T1000 (cell line): ENCODE data around the gene TMEM200B.
"Not testable (repeated sequence)": the region's sequence is repeated elsewhere in the genome, so short reads cannot be mapped to it uniquely, and the experiment has no call there.

Experiments
- DNase-seq: peaks from one replicate; lab custom pipeline; 2025; ENCODE audit warnings: mixed read lengths; lab: John Stamatoyannopoulos, UW

Gene TMEM200B

DNA sequence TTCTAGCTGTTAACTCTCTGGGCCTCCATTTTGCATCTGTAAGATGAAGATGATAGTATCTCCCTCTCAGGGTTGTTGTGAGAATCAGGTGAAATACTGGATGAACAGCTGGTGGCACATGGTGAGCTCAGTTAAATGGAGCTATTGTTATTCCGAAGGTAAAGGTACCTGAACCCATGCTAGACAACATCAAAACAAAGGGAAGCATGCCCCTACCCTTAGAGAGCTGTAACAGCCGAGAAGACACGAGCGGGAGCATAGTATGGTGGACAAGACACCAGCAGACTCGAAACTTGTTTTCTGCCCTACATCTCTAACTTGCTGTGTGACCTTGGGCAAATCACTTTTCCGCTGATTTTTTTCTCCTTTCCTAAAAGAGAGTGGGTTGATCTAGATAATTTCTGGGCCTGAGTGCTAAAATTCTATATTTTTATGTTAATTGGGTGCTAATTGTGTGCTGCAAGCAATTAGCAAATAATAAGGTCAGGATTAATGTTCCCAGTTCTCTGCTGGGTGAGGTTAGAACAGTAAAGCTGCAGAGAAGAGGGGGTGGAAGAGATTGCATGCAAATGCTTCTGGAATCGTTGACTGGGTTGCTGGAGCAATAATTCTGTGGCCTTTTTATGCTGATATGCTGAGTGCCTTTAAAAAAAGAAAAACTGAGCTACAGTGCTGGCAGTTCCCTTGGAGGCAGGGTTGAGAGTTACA lies 10.8 kb downstream of the TMEM200B start:
- no peak for DNase-seq

DNA sequence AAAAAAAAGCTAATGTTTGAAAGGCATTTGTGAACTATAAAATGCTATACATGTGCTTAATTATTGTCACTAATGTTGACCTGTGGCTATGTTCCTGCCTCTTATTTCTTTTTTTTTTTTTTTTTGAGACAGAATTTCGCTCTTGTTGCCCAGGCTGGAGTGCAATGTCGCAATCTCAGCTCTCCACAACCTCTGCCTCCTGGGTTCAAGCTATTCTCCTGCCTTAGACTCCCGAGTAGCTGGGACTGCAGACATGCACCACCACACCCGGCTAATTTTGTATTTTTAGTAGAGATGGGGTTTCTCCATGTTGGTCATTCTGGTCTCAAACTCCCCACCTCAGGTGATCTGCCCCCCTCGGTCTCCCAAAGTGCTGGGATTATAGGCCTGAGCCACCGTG lies 15.7 kb downstream of the TMEM200B start:
- DNase-seq = not testable (repeated sequence)

DNA sequence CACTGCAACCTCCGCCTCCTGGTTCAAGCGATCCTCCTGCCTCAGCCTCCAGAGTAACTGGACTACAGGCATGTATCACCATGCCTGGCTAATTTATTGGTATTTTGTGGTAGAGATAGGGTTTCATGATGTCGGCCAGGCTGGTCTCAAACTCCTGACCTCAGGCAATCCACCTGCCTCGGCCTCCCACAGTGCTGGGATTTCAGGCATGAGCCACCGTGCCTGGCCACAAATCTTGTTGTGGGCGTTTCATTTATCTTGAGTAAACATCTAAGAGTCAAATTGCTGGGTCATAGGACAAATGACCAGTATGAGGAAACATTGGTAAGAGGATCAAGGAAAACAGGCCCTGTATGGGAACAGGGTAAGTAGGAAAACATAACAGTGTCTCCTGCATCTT lies 17.9 kb downstream of the TMEM200B start:
- no peak for DNase-seq

DNA sequence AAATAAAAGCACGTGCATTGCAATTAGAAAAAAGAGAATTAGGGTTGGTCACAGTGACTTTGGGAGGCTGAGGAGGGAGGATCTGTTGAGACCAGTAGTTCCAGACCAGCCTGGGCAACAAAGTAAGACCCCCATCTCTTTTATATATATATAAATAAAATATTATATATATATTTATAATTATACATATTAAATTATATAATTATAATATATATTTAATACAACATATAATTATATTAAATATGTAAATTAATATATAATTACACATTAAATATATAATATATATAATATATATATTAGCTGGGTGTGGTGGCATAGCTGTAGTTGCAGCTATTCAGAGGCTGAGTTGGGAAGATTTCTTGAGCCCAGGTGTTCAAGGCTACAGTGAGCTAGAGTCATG lies 23.2 kb downstream of the TMEM200B start:
- no peak for DNase-seq

DNA sequence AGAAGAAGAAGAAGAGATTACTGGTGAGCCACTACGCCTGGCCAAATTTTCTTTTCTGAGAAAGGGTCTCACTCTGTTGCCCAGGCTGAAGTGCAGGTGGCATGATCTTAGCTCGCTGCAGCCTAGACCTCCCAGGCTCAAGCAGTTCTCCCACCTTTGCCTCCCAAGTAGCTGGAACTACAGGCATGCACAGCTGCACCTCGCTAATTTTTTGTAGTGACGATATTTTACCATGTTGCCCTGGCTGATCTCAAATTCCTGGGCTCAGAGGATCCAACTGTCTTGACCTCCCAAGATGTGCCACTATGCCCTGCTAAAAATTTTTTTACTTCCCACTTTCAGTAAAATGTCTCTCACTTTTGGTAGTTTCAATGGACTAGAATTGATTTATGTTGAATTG lies 24.4 kb downstream of the TMEM200B start:
- no peak for DNase-seq

DNA sequence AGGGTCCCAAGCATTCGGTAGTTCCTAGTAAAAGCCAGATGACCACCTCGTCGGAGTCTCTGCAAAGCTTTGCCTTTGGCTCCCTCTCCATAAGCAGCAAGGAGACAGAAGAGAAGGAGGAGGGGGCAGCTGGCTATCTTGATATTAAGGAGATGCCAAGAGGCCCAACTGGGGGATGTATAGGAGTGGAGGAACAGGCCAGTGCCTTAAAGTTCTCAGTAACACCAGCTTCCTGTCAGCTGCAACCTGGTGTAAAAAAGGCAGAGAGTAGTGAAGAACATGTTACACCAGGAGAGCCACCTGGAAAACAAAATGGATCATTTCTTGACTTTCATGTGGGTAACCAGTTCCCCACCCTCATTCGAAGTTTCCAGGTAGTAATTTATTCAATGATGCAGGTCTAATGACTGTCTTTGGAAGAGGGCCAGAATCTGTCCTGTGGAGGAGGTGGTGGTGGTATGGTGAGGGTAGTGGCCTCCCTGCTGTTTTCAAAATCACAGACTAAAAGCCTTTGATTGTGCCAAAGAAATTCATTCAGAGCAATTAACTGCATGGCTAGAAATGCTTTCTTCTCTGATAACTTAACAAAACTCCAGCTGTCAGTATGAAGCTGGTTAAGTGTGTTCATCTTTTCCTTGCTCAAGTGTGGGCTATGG lies 27.3 kb downstream of the TMEM200B start:
- no peak for DNase-seq

DNA sequence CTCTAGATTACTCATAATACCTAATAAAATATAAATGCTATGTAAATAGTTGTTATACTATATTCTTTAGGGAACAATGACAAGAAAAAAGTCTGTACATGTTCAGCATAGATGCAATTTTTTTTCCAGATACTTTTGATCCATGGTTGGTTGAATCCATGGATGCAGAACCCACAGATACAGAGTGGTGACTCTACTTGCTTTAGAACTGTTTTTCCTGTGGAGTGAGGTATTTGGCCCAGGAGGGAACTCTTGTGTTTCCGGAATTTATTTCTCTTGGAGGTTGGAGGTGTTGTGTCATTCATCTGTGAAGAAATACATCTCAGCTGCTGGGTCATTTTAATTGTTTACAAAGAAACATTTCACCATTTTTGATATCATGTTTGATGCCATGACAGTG lies 28.7 kb downstream of the TMEM200B start:
- no peak for DNase-seq

DNA sequence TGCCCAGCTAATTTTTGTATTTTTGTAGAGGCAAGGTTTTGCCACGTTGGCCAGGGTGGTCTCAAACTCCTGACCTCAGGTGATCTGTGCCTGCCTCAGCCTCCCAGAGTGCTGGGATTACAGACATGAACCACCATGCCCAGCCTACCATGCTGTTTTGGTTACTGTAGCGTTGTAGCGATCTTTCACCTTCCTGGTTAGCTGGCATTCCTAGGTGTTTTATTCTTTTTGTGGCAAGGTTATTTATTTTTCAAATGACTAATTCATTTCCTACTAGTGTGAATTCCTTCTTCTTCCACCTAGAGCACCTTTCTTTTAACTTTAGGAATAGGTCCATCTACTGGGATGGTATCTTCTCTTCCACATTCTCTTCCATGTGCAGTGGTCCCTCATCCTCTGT lies 29.3 kb downstream of the TMEM200B start:
- DNase-seq = no peak

DNA sequence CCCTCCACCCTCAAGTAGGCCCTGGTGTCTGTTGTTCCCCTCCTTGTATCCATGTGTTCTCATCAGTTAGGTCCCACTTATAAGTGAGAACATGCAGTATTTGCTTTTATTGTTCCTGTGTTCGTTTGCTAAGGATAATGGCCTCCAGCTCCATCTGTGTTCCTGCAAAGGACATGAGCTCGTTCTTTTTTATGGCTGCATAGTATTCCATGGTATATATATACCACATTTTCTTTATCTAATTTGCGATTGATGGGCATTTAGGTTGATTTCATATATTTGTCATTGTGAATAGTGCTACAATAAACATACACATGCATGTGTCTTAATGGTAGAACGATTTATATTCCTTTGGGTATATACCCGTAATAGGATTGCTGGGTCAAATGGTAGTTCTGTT lies 31.0 kb downstream of the TMEM200B start:
- not testable (repeated sequence) for DNase-seq

DNA sequence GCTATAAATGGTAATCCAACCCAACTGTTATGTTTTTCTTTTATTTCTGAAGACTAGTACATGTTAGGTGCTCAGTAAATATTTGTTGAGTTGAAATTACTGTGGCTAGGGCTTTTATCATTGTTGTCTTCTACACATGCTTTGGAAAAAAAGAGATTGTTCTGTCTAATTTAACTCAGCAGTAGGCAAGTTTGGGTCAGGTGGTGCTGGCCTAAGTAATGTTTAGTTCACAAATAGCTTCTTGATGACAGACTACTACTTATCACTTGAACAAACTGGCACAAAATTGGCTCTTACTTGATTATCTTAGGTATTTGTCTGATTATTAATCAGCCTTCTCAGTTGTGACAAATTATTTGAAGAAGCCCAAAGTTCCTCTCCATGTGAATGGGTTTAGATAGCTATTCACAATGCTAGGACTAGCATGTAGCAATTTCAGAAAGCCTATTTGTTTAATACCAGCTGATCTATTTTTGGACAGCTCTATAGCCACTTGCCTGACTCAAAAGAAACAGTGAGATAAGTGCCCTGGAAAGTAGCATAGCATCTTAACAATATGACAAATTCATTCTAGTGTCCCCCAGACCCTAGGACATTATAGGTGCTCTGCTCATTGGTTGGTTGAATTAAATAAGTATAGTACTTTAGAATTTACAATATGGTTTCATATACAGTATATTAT lies 32.6 kb downstream of the TMEM200B start:
- DNase-seq = no peak

DNA sequence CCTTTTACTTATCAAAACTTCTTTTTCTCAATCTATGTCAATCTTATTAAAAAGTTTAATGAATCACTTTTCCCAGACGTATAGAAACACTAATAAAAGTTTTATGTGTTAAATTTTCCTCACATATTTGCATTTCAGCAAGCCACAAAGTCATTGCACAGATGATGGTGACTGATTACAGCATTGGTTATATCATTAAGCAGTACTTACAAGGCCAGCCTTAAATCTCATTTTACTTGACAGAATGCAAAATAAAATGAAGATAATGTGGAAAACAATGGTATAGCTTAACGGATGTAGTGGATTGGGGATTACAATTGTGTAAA lies 39.5 kb downstream of the TMEM200B start:
- no peak for DNase-seq

DNA sequence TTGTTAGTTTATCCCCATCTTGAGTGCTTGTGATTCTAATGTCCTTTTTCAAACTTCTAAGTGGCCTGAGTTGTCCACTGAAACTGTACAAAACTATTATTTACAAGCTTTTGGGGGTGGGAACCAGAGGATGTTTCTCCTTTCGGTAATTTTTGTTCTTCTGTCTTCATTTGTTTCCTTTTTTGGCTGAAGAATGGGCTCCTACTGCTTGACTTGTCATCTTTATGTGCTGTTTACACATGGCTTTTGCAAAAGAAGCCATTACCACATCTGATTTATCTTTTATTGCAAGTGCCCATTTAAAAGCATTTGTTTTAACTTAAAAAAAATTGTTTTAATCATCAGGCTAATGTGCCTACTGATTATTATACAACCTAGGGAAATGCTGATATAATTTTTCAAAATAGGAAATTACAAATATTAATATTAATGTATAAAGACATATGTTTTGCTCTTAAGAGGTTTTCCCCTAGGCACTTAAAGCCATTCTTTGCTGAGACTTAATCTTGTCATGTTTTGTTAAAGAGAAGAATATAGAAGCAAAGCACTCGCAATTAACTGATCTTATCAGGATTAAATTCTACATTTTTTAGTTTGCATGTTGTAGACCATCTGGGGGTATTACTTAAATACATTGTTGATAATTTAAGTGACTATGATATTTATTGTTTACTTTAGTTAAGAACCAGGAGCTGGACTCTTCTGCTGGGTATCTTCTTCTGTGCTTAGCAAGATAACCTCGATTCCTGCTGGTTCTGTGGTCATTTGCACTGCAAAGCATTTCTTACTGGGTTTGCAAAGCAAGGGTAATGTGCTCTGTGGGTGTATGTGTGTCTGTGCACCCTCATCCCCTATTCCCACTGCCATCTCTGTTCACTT lies 40.1 kb downstream of the TMEM200B start:
- DNase-seq = no peak

DNA sequence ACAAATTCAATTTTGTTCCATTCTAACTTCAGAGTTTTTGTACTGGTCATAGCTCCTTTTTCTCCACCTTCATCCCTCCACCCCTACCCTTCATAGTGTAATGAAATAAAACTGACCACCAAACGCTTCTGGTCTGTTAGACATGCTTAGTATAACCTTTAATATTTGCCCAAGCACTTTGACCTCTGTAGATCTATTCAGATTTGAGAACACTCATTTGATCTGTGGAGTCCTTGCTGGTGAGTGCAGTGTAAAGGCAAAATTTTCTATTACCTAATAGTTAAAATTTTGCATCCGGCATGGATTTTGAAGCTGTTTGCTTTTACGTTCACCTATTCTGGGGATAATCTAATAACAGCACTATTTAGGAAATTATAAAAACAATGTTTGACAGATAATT lies 41.2 kb downstream of the TMEM200B start:
- no peak for DNase-seq

DNA sequence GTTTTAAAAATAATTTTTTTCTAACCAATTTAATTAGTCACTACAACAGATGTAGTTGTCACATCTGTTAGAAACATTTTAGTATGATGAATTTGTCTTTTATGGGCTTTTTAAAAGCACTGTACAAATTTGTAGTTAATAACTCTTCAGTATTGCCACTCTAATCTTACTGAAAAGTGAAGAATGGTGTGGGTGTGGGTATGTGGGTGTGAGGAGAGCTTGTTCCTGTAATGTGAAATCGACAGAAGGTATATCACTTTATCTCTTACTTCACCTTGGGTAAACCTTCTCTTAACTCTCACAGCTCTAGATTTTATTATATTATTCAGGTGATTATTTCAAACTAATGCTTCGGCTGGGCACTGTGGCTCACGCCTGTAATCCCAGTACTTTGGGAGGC lies 42.5 kb downstream of the TMEM200B start:
- no peak for DNase-seq

DNA sequence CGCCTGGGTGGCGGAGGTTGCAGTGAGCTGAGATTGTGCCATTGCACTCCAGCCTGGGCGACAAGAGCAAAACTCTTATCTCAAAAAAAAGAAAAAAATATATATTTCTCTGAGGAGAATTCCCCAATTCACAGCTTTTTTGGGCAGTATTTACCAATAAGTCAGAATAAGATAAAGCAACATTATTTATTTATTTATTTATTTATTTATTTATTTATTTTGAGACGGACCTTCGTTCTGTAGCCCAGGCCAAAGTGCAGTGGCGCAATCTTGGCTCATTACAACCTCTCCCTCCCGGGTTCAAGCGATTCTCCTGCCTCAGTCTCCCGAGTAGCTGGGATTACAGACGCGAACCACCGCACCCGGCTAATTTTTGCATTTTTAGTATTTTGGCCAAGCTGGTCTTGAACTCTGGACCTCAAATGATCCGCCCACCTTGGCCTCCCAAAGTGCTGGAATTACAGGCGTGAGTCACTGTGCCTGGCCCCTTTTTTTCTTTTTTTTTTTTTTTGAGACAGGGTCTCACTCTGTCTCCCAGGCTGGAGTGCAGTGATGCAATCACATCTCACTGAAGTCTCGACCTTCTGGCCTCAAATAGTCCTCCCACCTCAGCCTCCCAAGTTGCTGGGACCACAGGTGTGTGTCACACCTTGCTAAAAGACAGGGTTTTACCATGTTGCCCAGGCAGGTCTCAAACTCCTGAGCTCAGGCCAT lies 43.6 kb downstream of the TMEM200B start:
- not testable (repeated sequence) for DNase-seq

DNA sequence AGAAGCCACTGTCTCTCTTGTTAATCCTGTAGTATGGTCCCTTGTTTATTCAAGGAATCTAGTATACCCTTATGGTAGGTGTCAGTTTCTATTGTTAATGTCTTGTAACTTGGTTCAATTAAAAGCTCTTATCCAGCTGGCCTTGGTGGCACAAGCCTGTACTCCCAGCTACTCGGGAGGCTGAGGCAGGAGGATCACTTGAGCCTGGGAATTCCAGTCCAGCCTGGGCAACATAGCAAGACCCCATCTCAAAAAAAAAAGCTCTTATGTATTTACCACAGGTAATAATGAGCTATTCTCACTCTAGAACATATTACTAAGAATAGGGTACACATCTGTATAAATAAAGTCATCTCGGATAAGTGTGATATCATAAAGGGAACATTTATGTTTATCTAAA lies 46.5 kb downstream of the TMEM200B start:
- no peak for DNase-seq
